ENCODE results near the gene CD27.

DNA sequence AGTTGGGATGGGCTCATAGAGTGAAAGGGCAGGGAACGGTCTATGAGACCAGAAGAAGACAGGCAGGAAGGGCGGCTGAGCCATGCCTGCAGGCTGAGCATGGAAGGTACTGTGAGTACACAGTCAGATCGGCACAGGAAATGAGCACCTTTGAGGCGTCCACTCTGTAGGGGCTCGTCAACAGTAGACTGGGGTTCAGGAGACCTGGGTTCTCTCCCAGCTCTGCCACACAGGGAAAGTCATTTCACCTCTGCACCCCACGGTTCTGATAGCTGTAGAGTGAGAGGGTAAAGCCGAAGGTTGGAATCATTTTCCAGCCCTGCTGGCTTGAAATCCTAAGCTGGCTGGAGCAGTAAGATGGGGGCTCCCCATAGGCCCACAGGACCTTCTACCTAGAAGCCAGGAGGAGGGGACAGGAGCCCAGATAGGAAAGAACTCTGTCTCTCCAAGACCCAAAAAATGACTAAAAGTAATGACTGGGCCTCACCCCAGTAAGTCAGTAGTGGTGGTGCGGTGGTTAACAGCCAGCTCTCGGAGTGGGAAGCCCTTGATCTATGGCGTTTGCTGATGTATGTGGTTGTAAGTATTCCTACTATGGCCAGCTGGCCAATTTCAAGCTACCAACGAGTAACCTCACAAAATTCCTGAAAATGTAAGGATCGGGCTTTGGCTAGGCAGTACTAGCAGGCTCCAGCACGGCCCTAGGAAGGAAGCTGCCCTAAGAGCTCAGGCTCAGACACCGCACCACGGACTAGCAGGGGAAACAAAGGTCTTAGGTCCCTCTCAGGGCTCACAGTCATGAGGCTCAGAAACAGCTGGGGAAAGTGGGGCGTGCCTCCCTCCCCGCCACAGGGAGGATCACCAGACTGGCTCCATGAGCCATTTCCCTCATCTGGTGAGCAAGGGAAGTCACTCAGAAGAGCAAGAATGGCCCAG lies 10.3 kb upstream of the CD27 start:
- TF ChIP-seq, protein P1, sequence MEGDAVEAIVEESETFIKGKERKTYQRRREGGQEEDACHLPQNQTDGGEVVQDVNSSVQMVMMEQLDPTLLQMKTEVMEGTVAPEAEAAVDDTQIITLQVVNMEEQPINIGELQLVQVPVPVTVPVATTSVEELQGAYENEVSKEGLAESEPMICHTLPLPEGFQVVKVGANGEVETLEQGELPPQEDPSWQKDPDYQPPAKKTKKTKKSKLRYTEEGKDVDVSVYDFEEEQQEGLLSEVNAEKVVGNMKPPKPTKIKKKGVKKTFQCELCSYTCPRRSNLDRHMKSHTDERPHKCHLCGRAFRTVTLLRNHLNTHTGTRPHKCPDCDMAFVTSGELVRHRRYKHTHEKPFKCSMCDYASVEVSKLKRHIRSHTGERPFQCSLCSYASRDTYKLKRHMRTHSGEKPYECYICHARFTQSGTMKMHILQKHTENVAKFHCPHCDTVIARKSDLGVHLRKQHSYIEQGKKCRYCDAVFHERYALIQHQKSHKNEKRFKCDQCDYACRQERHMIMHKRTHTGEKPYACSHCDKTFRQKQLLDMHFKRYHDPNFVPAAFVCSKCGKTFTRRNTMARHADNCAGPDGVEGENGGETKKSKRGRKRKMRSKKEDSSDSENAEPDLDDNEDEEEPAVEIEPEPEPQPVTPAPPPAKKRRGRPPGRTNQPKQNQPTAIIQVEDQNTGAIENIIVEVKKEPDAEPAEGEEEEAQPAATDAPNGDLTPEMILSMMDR (IDR thresholded peaks at IDR 0.05) = no peak
- TF ChIP-seq POLR2AphosphoS5 (IDR thresholded peaks at IDR 0.05) (no peak), POLR2A (IDR thresholded peaks at IDR 0.05) (no peak)
